ENCODE data around the gene CSTF2T.

GRCh38 chr10:51669041-51669440, 30.4 kb downstream of the CSTF2T start:
- TF ChIP-seq CTCF (IDR thresholded peaks at IDR 0.05; ENCODE audit: poor library complexity, severe bottlenecking) (no peak), SMC3 (conservative IDR thresholded peaks at IDR 0.05; ENCODE audit: poor library complexity) (no peak), REST (IDR thresholded peaks at IDR 0.05; ENCODE audit: borderline replicate concordance) (no peak), EZH2 (IDR thresholded peaks at IDR 0.05; ENCODE audit: borderline replicate concordance, insufficient read depth, low read length, poor library complexity, severe bottlenecking) (no peak)
